WI38 (cell line): Measurements from ENCODE around the gene EBPL.
"Not testable (repeated sequence)": the region's sequence is repeated elsewhere in the genome, so short reads cannot be mapped to it uniquely, and the experiment has no call there.

Experiments
- H3K4me3 ChIP-seq: 2 replicates; pipeline ENCODE4 v1.5.1; 2011; ENCODE audit warnings: low read depth, mild to moderate bottlenecking, control low read depth, low read length
- CTCF ChIP-seq: IDR thresholded peaks from 2 replicates; pipeline ENCODE4 v1.5.1; 2012; ENCODE audit warnings: low read depth, mild to moderate bottlenecking, control low read depth, low read length

Gene EBPL

DNA sequence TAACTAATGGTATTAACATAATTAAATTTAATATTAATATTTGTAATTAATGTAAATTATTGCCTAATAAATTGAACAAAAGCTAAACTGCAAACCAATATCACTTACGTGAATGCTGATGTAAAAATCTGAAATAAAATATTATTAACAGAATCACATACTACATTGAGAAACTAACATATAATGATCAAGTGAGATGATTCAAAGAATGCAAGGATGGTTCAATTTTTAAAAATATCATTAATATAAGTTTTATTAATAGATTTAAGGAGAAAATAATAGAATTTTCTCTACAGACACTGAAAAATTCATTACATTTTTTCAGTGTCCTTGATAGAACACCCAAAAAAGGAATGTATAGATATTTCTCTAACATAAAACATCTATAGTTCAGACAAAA, 23.5 kb upstream of the EBPL start:
- TF ChIP-seq CTCF, result no peak

DNA sequence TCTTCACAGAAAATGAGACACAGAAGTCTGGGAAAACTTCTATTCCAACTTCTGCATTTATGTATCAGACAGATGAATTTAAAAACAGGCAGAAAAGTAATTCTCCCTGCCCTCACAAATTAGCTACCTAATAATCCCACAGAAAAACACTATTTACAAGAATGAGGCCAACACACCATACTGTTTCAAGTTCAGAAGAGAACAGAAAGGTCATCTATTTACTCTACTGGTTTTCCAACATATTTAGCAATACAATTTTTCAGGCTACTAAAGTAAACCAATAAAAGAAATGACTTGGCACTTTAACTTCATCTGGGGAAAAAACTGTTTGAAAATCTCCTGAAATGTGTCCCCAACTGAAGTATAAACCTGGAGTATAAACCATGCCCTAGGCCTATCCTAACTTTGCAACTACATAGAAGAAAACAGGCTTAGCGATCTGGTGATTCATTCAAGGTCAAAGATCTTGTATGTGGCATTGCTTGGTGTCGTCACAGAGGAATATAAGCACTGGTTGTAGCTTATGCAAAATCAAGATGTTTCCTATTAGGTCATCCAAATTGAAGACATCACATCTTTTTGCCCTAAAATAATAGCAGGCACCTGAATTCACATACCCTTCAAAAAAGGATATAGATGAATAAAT, 20.1 kb upstream of the EBPL start:
- H3K4me3 ChIP-seq, result no peak overlapping the region
- TF ChIP-seq CTCF, result no peak

More for the DNA sequence above, 23.5 kb upstream of the EBPL start:
- no peak overlapping the region for H3K4me3 ChIP-seq

GRCh38 chr13:49704264-49704663, 13.0 kb upstream of the EBPL start:
- H3K4me3 ChIP-seq, result not testable (repeated sequence)

DNA sequence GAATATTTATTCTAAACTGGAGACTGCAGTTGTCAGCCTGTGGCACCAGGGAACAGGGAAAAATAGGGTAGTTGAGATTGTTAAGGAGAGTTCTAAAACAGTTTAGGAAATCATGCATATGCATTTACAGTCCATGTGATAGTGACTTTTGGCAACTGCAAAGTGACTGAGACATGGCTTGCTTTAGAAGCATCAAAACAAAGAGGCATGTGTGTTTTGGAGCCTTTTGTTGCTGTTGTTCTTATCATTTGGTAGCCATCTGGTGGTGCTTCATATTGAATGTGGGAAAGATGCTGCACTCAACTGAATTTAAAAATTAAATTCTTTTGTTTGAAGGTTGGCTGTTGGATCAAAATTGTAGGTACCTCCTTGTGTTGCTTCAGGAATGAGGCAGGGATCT, 10.2 kb upstream of the EBPL start:
- H3K4me3 ChIP-seq, result no peak overlapping the region
- no peak for TF ChIP-seq CTCF

DNA sequence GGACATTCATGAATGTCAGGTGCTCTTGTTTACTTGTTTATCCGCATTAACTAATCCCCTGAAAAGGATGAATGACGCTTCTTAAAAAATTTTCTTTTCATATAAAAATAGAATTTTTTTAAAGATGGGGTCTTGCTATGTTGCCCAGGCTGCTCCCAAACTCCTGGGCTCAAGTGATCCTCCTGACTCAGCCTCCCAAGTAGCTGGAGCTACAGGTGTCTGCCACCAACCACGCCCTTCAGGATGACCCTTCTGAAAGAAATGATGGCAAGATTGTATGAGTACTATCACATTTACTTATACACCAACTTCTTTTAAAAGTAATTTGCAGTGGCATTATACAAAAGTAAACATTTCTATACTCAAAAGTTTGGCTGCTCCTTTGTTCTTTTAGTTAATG, 6.2 kb upstream of the EBPL start:
- no peak for TF ChIP-seq CTCF
- H3K4me3 ChIP-seq, result no peak overlapping the region

- H3K4me3 ChIP-seq, result no peak overlapping the region
- TF ChIP-seq CTCF, result no peak
These were observed 3.2 kb upstream of the EBPL start for GRCh38 chr13:49694446-49694845.

DNA sequence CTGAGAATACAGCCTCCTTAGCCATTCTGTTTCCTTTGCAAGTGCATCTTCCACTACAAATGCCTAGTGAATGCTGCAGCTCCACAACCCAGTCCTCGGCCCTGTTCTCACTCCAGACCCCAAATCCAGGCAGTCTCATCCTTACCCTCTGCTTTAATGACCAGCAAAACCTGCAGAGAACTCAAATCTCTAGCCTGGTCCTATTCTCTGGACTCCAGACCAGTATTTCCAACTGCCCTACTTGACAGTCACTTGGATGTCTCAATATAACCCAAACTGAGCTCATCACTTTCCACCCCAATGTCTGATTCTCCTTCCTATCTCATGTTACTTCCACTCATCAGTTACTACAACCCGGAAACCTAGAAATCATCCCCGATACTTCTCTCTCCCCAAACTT, 2.6 kb upstream of the EBPL start:
- TF ChIP-seq CTCF, result no peak
- H3K4me3 ChIP-seq, result no peak overlapping the region

DNA sequence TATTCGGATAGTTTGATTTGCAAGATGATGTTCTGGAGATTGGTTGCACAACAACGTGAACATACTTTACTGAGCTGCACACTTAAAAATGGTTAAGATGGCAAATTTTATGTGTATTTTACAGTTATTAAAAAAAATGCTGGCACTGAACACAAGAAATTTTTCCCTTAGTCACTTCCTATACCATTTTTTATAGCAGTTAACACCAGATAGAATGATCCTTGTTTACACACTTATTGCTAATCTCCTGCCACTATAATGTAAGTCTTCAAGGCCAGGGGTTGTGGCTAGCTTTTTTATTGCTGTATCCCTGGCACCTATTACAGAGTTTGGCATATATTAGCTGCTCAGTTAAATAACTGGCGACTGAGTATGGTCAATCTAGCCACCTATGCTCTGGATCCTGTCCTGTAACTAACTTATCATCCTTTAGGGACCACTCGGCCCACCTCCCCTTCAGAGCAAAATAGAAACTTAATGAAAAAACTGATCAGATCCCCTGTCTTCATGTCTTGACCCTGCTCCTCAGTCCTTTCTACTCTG, 2.0 kb upstream of the EBPL start:
- TF ChIP-seq CTCF, result no peak

More for the DNA sequence above, 2.0 kb upstream of the EBPL start:
- H3K4me3 ChIP-seq, result no peak overlapping the region
